Prostate gland (tissue), 2 donors: ENCODE data around the gene STK10. TPM values are rescaled to one million over a fixed set of nuclear protein-coding genes. Genes with fewer than 3 reads are reported as not detected.

Source experiments
- DNase-seq: peaks from one replicate; pipeline ENCODE4 v3.0.0-alpha.2; 2019; ENCODE audit warnings: low spot score
- H3K27ac ChIP-seq, 2 donors: fragments of 200-600 bp; sonication (generic); 2 replicates each; pipeline ENCODE4 v1.5.1; 2017 to 2019
- H3K27me3 ChIP-seq: fragments of 200-600 bp; sonication (generic); replicated peaks from 2 replicates; pipeline ENCODE4 v1.5.1; 2019; ENCODE audit not compliant: insufficient read depth
- H3K36me3 ChIP-seq, 2 donors: fragments of 200-600 bp; sonication (generic); 1 replicate in 1 of 2; 2 replicates in 1 of 2; pipeline versions ENCODE4 v1.5.1 to v1.8.1; 2017 to 2019
- H3K4me1 ChIP-seq: fragments of 200-600 bp; sonication (generic); replicated peaks from 2 replicates; pipeline ENCODE4 v1.5.1; 2019
- H3K4me3 ChIP-seq, 2 donors: fragments of 200-600 bp; sonication (generic); 2 replicates each; pipeline ENCODE4 v1.5.1; 2017 to 2019
- H3K9me3 ChIP-seq: fragments of 200-600 bp; sonication (generic); 2 replicates; pipeline ENCODE4 v1.5.1; 2017
- CTCF ChIP-seq, 4 experiments: fragments of 200-600 bp in 2 of 4; fragments of 450-650 bp in 2 of 4; sonication (generic) in 2 of 4; IDR thresholded peaks; 1 replicate in 3 of 4; 2 replicates in 1 of 4; pipeline ENCODE4 v1.5.1; 2016 to 2019; ENCODE audit warnings: antibody characterized with exemption in 4 of 4, mild to moderate bottlenecking in 2 of 4, moderate library complexity in 2 of 4
- POLR2A ChIP-seq: fragments of 450-650 bp; IDR thresholded peaks from one replicate; pipeline ENCODE4 v1.6.1; 2016; ENCODE audit warnings: antibody characterized with exemption, mild to moderate bottlenecking
- POLR2AphosphoS5 ChIP-seq: sonication (generic); formaldehyde crosslinking; IDR thresholded peaks from one replicate; pipeline ENCODE4 v1.6.1; 2017; ENCODE audit warnings: antibody characterized with exemption
- WGBS: methylation state at CpG from one replicate; pipeline ENCODE4 v1.1.5; 2018; 5-methylcytosine and 5-hydroxymethylcytosine counted together
- intact Hi-C: fragments of 100-400 bp; cut with DNase I; formaldehyde crosslinking; loops from one replicate; pipeline ENCODE4 v1.14.2; 2022
- total RNA-seq, 2 donors: library from RNA; depleted of rRNA; stranded (reverse); fragments of >200 nt; gene quantifications; one replicate each; pipeline ENCODE4 v1.1.0, GENCODE V29; 2016

Gene STK10
- total RNA-seq, 2 donors from 2014 or later = 4.6 to 73.3 TPM

GRCh38 chr5:172102913-172103626 is 85.0 kb downstream of the STK10 start:
- H3K36me3 ChIP-seq = no peaks in the 10 kb centered on the region

DNA sequence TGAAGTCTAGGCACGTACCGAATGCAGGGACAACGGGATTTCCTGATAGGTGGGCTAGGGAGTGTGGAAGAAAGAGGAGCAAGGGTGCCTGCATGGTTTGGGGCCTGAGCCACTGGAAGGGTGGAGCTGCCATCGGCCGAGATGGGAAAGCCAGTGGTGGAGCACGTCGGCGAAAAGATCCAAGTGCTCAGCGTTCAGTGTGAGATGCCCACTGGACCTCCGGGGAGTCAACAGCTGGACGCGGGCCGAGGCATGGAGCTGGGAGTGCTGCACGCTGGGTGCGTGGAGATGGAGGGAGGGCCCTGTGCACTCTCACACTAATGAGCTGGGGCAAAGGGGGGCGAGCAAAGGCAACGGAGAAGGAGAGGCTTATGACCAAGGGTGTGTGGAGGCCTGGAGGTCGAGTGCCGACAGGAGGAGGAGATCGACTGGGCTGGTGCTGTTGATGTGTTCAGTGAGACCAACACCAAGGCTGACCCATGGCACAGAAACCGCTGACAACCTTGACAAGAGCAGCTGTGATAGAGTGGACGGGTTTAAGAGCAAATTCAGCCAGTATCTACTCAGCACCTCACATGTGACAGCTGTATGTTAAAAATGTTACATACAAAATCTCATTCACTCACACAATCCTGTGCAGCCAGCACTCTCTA is 85.7 kb downstream of the STK10 start:
- TF ChIP-seq POLR2AphosphoS5 (no peak), CTCF (IDR thresholded peaks at IDR 0.05) (no peak), POLR2A (no peak)
- Histone ChIP-seq H3K4me3 (no peak overlapping the region), H3K36me3 (no peaks in the 10 kb centered on the region), H3K27ac (no peak overlapping the region), H3K27me3 (no peaks in the 10 kb centered on the region), H3K9me3 (no peaks in the 10 kb centered on the region), H3K4me1 (no peaks in the 10 kb centered on the region)
- intact Hi-C loops = no loop called here
- no peak for DNase-seq
- WGBS = 97% methylated on average over 22 of the region's 22 CpGs

More at GRCh38 chr5:172102913-172103626, 85.0 kb downstream of the STK10 start:
- intact Hi-C loops = no loop called here
- Histone ChIP-seq H3K4me1 (no peaks in the 10 kb centered on the region), H3K27me3 (no peaks in the 10 kb centered on the region), H3K9me3 (no peaks in the 10 kb centered on the region), H3K4me3 (no peak overlapping the region), H3K27ac (no peak overlapping the region)
- no peak for DNase-seq
- no peak for TF ChIP-seq POLR2AphosphoS5
- TF ChIP-seq POLR2A = no peak
- no peak for TF ChIP-seq CTCF (IDR thresholded peaks at IDR 0.05)
- WGBS = 47% methylated on average over 21 of the region's 21 CpGs

DNA sequence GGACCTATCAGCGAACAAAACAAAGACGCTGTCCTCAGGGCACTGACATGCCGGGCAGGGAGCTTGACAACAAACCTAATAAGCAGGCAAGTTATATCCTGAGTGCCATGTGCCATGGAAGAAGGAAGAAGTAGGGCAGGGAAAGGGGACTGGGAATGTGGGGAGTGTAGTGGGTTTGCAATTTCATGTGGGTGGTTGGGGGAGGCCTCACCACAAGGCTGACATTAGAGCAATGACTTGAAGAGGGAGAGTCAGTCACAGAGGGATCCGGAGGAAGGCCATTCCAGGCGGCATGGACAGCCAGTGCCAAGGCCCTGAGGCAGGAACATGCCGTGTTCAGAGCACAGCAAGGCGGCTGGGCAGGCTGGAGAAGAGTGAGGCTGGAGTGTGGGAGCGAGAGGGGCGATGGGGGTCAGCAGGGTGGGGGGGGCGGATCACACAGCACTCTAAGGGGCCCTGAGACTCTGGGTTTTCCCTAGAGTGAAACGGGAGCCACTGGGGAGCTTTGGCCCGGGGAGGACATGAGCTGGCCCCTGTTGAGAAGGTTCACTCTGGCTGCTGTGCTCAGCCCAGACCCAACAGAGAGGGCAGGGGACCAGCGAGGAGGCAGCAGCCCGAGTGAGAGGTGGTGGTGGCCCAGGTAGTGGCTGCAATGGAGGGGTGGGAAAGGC is 86.3 kb downstream of the STK10 start:
- 88% methylated on average over 14 of the region's 14 CpGs for WGBS
- no peaks in the 10 kb centered on the region for H3K9me3 ChIP-seq
- no peaks in the 10 kb centered on the region for H3K36me3 ChIP-seq
- H3K27me3 ChIP-seq = no peaks in the 10 kb centered on the region
- no peaks in the 10 kb centered on the region for H3K4me1 ChIP-seq
- no peak overlapping the region for H3K4me3 ChIP-seq
- H3K27ac ChIP-seq = no peak overlapping the region
- no peak for DNase-seq
- intact Hi-C loops = no loop called here
- no peak for TF ChIP-seq POLR2AphosphoS5
- TF ChIP-seq CTCF (IDR thresholded peaks at IDR 0.05) = no peak
- TF ChIP-seq POLR2A = no peak

- no peaks in the 10 kb centered on the region for H3K27me3 ChIP-seq
- 98% methylated on average over 4 of the region's 4 CpGs for WGBS
- no peak overlapping the region for H3K27ac ChIP-seq
- no peaks in the 10 kb centered on the region for H3K4me1 ChIP-seq
- intact Hi-C loops = no loop called here
- H3K4me3 ChIP-seq = no peak overlapping the region
- no peak for TF ChIP-seq POLR2AphosphoS5
- TF ChIP-seq CTCF (IDR thresholded peaks at IDR 0.05) = no peak
- no peaks in the 10 kb centered on the region for H3K9me3 ChIP-seq
- no peak for DNase-seq
- H3K36me3 ChIP-seq = no peaks in the 10 kb centered on the region
These were observed 89.1 kb downstream of the STK10 start for GRCh38 chr5:172098883-172099282.
